Hindlimb muscle (tissue), 1 donor: ENCODE data around the gene TNFRSF14. TPM values are rescaled to one million over a fixed set of nuclear protein-coding genes. Genes with fewer than 3 reads are reported as not detected.

Experiments used
- DNase-seq: peaks from one replicate; pipeline ENCODE4 v3.0.0-alpha.2; 2013
- polyA plus RNA-seq: library from polyadenylated mRNA; unstranded; fragments of 120-200 nt; gene quantifications from one replicate; pipeline ENCODE4 v1.2.1, GENCODE V29; 2013; ENCODE audit not compliant: insufficient read length

The TNFRSF14 gene
- polyA plus RNA-seq, result 15.8 TPM

DNA sequence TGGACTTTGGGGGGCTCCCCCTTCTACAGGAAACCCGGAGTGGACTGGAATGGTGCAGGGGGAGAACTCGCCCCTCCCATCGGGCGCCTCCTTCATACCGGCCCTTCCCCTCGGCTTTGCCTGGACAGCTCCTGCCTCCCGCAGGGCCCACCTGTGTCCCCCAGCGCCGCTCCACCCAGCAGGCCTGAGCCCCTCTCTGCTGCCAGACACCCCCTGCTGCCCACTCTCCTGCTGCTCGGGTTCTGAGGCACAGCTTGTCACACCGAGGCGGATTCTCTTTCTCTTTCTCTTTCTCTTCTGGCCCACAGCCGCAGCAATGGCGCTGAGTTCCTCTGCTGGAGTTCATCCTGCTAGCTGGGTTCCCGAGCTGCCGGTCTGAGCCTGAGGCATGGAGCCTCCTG lies at the start of gene TNFRSF14:
Gene TNFRSF14 (plus strand): TSS at position 95 of the 401 bp plus-strand sequence. CDS start 294 bp downstream, at position 389.
- DNase-seq, result peak; percentile 64

DNA sequence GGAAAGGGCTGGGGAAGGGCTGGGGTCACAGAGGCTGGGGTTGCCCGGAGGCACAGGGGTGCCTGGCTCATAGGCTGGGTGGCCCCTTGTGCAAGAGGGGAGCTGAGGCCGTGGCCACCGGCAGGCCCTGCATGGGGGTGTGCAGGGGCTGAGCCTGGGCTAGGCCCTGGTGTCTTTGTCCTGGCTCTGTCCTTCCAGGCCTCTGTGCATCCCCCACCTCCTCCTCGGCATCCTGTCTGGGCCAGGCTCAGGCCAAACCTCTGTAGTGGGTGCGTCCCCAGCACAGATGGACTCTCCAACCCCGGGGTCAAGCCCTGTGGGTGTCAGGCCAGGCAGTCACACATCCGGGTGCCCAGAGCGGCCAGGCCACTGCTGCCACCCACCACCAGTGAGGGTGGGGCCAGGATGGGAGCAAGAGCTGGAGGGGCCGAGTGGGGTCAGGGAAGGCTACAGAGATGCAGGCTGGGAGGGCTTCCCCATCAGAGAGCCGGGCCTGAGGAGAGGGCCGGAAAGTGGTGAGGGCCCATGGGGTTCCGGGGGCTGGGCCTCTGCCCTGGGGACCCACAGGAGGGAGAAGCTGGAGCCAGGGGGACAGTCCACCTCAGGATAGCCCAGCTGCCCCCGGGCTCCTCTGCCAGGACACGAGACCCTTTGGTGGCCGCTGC lies 49.1 kb upstream of the TNFRSF14 start:
- no peak for DNase-seq

DNA sequence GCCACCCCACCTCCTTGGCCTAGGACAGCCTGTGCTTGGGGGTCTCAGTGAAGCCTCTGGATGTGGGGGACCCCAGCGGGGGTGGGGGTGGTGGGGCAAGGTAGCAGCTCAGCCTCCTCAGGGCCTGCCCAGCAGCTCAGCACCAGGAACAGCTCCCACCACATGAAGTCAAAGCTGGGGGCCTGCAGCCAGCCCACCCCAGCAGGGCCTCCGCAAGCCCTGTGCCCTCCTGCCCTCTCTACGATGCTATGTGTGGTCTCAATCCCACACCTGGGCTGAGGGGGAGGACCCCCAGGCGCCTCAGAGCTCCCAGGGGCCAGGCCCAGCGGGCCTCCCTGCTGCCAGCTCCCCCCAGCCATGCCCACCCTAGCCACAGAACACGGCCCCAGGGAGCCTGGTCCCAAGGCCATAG lies 48.4 kb upstream of the TNFRSF14 start:
- DNase-seq, result no peak

DNA sequence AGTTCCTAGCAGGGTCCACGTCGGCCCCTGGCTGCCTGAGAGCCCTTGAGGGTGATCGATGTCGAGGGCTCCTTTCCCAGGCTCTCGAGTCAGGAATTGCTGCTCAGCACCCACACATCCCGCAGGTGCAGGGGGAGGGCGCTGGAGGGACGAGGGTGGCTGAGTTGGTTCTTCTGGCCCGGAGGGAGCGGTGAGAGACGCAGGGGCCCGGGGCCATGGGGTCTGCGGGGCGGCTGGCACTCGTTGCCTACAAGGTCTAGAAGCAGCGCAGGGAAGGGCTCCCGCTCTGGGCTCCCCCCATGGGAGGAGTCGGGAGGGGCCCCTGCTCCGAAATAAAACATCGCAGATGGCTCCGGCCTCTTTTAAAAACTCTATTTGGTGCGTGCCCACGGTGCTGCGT lies 48.0 kb upstream of the TNFRSF14 start:
- no peak for DNase-seq

DNA sequence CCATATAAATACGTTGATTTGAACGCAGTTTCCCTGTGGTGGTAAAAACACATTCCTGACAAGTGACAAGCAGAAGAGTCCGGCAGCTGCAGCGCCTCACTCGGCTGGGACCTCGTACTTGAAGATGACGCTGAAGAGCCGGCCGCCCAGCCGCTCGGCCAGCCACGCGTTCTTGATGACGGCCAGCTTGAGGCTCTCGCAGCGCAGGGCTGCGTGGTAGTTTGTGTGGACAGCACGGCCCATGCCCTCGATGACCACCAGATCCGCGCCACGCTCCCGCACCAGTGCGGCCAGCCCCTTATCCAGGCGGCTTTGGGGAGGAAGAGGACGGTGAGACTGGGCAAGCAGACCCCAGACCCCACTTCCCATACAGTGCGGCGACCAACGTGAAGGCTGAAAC lies 47.4 kb upstream of the TNFRSF14 start:
- DNase-seq, result no peak

DNA sequence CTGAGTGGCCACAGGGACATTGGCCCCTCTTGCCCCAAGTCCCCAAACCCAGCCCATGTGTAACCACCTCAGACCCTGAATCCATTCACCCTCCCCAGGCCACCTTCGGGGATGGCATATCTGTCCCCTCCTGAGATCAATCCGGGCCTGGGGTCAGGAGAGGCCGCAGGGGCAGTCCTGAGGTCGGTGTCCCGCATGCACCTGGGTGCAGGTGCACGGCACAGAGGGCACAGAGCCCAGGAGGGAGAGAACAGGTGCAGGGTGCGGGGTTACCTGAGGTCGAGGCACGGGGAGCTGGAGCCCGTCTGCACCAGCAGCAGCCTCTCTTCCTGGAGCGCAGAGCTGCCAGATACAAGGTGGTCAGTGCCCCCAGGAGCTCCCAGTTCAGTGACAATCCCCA lies 46.6 kb upstream of the TNFRSF14 start:
- DNase-seq, result no peak

DNA sequence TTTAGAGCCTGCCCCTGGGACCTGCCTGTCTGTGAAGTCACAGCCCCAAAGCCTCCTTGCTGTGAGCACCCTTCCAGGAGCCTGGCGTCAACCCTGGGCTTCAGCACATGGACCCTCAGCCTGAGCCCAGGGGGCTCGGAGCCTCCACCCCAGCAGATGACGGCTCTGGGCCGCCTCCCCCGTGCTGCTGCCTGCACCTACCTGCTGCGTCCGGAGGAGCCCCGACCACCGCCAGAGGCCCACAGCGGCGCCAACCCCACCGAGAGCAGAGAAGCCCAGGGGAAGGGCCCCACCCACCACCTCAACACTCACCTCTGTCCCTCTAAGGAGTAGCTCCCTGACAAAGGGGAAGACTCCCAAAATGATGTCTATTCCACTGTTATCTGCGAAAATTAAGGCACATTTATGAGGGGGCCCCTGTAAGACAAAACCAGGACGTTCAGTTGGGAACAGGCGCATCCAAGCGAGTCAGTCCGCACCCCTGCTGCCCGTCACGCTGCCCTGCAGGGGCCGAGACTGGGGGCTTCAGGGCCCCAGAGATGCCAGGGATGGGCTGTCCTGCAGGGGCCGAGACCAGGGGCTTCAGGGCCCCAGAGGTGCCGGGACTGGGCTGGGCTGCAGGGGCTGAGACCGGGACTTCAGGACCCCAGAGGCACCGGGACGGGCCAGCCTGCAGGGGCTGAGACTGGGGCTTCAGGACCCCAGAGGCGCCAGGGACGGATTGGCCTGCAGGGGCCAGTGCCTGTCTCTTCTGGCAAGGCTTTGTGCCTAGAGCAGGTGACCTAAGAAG lies 45.6 kb upstream of the TNFRSF14 start:
- DNase-seq, result no peak

DNA sequence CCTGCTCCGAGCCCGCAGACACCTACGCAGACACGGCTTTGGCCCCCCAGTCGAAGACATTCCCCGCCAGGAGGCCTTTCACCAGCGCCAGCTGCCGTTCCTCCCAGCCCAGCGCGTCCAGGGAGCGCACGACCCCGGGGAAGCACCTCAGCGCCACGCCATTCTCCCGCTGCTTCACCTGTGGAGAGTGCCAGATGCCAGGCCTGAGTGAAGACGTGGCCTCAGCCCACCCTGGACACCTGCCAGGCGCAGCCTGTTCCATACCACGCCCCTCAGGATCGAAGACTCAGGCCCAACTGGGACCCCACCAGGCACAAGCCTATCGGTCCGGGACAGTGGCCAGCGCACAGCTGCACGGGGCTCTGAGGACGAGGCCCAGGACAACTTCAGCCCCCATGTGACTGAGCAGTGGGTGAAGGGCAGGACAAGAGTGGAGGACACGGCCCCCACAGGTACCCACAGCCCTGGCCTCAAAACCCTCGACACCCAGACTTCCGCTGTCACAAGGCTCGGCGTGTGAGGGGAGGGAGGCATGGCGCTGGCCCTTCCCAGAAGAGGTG lies 43.2 kb upstream of the TNFRSF14 start:
- DNase-seq, result no peak

DNA sequence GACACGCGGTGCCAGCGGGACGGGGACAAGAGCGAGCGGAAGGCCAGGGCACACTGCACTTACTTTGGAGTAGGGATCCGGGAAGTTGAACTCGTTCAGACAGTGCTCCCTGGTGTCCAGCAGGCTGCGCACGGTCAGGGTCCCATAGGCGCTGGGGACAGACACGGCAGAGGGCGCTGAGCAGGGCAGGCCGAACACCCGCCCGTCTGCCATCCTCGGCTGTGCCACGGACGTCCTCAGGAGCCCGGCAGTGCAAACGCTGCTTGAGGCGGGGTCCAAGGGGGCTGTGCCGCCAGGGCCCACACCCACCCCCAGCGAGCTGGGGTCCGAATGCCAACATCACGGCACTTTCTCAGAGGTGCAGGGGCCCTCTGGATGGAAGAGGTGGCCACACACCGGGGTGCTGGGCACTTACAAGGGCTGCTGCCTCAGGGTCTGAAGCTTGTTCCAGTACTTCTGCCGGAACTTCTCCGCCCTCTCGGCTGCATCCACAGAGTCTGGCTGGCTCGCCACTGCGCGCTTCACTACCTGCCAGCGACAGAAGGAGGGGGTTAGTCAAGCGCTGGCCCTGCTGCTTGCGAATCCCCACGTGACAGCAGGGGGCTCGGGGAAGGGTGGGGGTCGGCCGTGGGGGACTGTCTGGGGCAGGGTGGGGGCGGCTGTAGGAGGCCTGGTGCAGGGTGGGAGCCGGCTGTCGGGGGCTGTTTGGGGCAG lies 42.1 kb upstream of the TNFRSF14 start:
- DNase-seq, result no peak

DNA sequence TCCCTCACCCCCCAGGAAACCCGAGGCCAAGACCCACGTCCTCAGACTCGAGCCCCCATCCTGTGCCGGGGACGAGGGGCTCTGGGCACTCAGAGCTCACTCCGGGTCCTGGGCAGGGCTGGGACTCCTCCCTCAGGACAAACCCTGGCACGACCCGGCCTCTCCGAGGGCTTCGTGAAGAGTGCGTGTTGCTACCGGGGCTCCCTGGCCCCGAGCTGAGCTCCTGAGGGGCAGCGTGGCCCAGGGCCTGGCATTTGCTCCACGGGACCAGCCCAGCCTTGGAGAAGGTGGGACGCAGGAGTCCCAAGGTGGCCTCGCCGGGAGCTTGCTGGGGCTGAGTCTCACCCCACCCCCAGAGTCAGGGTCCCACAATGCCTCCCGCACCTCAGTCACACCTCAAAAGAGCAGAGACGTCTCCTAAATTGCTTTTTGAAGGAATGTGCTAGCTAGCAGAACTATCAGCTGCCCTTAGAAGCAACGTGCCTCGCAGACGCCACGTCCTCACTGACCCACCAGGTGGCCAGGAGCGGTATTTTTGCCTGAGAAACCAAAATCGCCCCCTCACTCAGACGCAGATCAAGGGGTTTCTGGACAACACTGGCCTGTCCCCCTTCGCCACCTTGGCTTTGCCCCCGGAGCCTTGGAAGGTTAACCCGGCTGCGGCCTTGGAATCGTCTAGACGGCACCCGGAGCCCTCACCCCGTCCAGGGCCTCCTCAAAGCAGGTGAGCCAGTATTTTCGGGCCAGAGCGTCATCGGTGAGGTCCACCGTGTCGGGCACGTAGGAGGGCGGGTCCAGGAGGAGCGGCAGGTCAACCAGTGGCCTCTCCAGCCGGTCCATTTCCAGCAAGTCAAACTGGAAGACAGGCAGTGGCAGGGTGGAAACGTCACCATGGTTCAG lies 41.1 kb upstream of the TNFRSF14 start:
- no peak for DNase-seq

DNA sequence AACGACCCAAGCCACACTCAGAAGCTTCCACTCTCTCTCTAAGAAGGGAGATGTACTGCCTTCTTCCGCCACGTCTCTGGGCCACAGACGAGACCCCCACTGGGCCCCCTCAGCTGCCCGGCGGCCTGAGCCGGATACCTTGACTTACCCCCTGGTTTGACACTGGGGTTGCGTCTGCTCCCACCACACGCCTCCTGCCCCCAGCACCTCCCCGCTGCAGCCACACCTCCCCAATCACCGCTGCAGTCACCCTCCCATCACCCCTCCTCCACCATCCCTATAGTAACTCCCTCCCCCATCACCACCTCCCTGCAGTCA lies 40.4 kb upstream of the TNFRSF14 start:
- DNase-seq, result no peak

DNA sequence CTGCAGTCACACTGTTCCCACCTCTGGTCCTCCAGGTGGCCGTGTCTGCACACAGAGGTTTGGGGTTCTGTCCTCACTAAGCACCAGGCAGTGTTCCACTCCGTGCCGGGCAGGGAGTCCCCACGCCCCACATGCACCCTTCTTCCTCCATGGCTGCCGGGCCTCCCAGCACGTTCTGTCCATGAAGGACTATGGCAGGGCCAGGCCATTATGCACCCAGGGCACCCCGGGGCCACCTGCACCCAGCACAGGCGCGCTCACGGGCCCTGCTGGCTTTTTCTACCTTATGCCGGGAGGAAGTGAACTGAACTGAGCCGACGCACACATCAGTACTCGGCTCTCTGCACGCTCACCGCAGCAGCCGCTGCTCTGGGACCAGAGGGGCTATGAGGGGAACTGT lies 40.0 kb upstream of the TNFRSF14 start:
- no peak for DNase-seq

DNA sequence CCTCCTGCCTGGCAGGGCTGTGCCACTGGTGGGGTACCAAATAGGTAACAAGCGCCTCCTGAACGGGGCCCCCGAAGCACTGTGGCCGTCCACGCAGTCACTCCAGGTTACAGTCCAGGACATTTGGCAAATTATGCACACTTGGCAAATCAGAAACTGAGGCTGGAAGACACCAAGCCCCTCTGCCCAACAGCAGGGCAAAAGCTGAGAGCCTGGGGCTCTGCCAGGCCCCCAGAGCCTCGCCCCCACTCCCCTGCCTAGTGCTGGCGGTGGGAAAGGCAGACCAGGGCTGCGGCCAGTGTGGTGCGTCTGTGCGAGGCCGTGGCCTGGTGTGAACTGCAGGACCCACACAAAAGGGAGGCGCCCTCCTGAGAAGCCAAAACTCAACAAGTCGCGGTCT lies 39.2 kb upstream of the TNFRSF14 start:
- DNase-seq, result no peak

DNA sequence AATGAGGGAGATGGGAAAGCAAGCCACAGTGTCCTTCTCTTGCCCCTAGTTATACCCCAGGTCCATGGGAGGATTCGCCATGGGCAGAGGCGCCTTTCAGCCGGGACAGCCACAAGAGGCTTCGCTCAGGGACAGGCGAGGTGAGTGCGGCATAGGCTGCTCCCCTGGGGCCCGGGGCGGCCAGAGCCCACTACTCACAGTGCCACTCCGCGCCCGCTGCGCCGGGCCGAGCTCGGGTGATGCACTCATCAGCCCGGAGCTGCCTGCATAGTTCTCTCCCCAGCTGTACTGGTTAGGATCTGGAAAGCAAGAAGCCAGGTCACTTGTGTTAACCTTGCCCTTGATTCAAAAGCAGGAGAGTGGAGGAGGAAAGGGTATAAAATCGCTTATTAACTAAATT lies 38.2 kb upstream of the TNFRSF14 start:
- no peak for DNase-seq

DNA sequence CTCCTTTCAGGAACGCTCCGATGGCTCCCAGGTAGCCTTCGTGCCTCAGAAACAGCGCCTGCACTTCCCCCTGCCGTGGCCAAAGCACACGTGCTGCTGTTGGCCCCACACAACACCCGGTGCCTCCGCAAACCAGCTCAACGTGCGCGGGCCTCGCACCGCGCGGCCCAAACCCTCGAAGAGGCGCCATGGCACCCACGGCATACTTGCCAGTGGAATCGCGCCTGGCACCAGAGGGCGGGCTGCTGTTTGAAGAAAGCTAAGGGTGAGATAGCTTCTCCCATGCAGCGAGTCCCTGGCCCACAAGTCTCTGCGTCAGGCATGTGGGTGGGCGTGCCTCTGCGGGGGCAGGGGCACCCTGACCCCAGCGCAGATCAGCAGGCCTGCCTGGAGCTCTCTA lies 37.6 kb upstream of the TNFRSF14 start:
- no peak for DNase-seq

DNA sequence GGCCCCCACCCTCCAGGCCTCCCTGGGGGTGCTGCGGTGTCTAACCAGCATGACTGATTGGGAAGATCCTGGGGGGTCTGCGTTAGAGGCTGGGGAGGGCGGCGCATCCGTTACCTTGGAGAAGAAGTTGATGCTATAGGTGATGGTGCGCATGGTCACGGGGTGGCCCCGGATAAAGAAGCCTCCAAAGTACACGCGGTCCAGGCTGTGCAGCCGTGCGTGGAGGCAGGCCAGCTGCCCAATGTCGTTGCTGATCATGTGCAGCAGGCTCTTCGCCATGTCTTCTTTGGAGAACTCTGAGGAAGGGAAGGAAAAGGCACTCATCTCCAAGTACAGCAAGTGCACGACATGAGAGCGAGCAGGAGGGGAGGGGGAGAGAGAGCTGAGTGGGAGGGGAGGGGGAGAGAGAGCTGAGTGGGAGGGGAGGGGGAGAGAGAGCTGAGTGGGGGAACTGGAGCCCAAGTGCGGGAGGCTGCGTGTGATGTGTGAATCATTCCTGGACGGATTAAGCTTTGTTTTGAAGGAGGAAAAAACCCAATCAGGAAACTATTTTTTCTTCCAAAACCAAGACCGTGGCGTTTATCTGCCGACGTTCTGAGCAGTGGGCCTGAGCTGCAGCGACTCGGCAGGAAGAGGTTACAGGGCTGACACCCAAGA lies 37.0 kb upstream of the TNFRSF14 start:
- DNase-seq, result no peak

DNA sequence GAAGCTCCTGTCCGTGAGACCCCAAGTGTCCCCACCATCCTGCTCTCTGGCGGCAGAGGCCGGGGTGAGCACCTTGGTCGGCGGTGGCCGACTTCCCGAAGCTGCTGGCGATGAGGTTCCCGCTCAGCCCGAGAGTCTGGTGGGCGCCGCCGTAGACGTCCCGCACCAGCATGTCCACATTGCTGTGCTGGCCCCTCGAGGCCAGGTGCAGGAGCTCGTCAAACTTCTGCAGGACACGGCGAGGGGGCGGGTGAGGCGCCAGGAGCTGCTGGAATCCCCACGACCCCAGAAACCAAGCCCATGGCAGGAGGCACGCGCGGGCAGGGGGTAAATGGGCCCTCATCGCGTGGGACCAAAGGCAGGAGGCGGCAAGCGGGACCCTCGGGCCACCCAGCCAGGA lies 36.4 kb upstream of the TNFRSF14 start:
- no peak for DNase-seq

DNA sequence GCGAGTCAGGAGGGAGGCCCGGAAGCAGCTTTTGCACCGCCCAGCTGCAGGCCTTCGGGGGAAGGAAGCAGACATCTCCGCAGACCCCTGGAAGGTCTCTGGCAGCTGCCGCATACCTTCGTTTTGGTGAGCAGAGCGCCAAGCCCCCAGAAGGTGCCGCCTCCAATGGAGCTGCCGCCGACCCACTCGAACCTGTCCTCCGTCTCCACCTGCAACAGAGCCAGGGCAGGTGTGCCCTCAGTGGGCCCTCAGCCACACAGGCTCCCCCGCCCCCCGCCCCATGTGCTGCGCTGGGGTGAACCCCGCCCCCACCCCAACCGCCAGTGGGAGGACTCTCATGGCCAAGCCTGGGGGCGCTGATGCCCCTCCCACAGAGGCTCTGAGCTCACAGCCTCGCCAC lies 36.0 kb upstream of the TNFRSF14 start:
- DNase-seq, result no peak

DNA sequence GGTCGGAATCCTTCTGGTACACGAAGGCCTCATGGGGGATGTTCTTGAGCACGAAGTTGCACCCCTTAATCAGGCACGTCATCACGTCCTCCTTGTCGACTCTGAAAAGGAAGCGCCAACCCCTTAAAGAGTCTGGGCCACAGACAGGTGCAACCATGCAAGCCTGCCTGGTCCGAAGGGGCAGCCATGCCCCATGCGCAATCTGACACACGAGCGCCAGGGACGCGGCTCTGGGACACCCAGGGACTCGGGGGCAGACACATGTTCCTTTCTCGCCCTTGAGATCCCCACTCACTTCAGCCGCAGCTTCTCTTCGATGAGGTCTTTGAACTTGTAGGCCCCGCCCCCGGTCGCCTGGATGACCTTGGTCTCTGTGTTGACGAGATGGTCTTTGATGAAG lies 35.4 kb upstream of the TNFRSF14 start:
- no peak for DNase-seq

DNA sequence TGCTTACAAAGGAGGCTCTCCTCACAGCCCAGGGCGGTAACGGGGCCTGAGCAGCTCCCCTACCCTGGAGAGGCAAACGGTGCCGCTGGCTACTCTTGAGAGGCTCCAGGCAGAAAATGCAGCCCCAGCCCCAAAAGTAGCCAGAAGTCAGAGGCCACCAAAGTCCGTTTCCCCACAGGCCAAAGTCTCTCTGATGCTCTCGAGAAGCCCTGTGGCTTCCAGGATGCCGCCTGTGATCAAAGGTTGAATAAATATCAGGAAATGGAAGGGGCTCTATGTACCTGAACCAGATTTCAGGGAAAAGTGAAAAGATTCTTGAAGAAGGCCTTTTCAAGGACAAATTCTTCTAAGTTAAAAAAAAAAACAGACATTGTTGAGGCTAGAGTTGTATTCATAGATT lies 33.9 kb upstream of the TNFRSF14 start:
- DNase-seq, result no peak

DNA sequence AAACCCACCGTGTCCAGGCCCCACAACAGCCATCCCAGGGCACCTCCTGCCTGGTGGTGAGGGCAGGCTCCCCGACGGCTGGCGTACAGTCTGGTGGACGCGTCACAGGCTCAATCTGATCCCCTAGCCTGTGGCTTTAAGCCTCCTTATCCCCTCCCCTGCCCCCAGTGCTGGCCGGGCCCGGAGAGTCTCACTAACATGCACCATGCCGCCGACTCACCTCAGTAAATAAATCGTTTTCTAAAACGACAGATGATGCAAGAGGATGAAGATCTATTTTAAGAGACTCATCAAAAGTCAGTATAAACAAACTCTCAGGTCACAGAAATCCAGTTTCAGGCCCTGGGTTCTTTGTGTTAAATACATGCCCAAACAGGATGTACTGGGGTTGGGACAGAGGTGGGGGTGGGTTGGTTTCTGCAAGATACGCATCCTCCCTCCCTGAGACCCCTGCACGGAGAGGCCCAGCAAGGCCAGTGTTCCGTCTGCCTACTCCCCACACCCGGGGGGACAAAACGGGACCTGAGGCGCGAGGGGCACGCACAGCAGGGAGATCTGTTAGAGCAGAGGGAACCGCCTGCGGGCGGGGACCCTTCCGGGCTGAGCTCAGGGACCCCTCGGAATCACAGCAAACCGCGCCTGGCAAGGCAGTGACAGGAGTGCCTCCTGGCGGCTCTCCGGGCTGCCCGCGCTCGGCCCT lies 32.8 kb upstream of the TNFRSF14 start:
- no peak for DNase-seq
